HG03354 (cell line): Measurements from ENCODE around the gene CTSV.
"Not testable (repeated sequence)": the region's sequence is repeated elsewhere in the genome, so short reads cannot be mapped to it uniquely, and the experiment has no call there.

Source experiments
- ATAC-seq: cut with Tn5 transposase; IDR thresholded peaks from one replicate; pipeline ENCODE4 v1.9.1; 2021; ENCODE audit warnings: mild to moderate bottlenecking; ENCODE audit not compliant: unreplicated experiment, poor library complexity, severe bottlenecking

CTSV gene

GRCh38 chr9:97046228-97046627, 7.3 kb upstream of the CTSV start:
- ATAC-seq: no peak

GRCh38 chr9:97045300-97045699, 6.4 kb upstream of the CTSV start:
- ATAC-seq: no peak

GRCh38 chr9:97041898-97042297, 3.0 kb upstream of the CTSV start:
- no peak for ATAC-seq

GRCh38 chr9:97039514-97039860, 545 bp upstream of the CTSV start:
- ATAC-seq: no peak

- not testable (repeated sequence) for ATAC-seq
Observed at GRCh38 chr9:97023505-97023904, 15.4 kb downstream of the CTSV start.

GRCh38 chr9:97013151-97014132, 25.5 kb downstream of the CTSV start:
- ATAC-seq: peak; percentile 91

GRCh38 chr9:97012617-97013016, 26.3 kb downstream of the CTSV start:
- peak; percentile 70 for ATAC-seq

GRCh38 chr9:97002195-97002594, 36.7 kb downstream of the CTSV start:
- ATAC-seq: not testable (repeated sequence)

- ATAC-seq: not testable (repeated sequence)
Observed at GRCh38 chr9:97001338-97001737, 37.6 kb downstream of the CTSV start.

GRCh38 chr9:97000139-97000787, 38.7 kb downstream of the CTSV start:
- ATAC-seq: not testable (repeated sequence)

GRCh38 chr9:96999733-97000132, 39.2 kb downstream of the CTSV start:
- not testable (repeated sequence) for ATAC-seq

- not testable (repeated sequence) for ATAC-seq
Observed at GRCh38 chr9:96997009-96997701, 41.8 kb downstream of the CTSV start.

- ATAC-seq: not testable (repeated sequence)
Observed at GRCh38 chr9:96994531-96995016, 44.4 kb downstream of the CTSV start.

GRCh38 chr9:96992303-96992702, 46.6 kb downstream of the CTSV start:
- ATAC-seq: not testable (repeated sequence)

GRCh38 chr9:96989747-96990318, 49.1 kb downstream of the CTSV start:
- ATAC-seq: not testable (repeated sequence)

GRCh38 chr9:96984887-96985286, 54.1 kb downstream of the CTSV start:
- not testable (repeated sequence) for ATAC-seq

- ATAC-seq: not testable (repeated sequence)
Observed at GRCh38 chr9:96984139-96984538, 54.8 kb downstream of the CTSV start.

GRCh38 chr9:96983496-96984122, 55.3 kb downstream of the CTSV start:
- ATAC-seq: not testable (repeated sequence)
